HepG2 (cell line): ENCODE data around the gene PGC. TPM values are rescaled to one million over a fixed set of nuclear protein-coding genes. Genes with fewer than 3 reads are reported as not detected.
A peak's percentile ranks its signal among the peaks of the same experiment; 100 is the strongest.

Experiments used
- ARHGAP35 ChIP-seq: sonication (generic); formaldehyde crosslinking; IDR thresholded peaks from 2 replicates; pipeline ENCODE4 v1.9.0; 2022; ENCODE audit warnings: mild to moderate bottlenecking, inconsistent platforms, moderate library complexity, missing genetic modification reagents, borderline replicate concordance
- CAMTA2 ChIP-seq: sonication (generic); formaldehyde crosslinking; IDR thresholded peaks from 2 replicates; pipeline ENCODE4 v1.4.0; 2020; ENCODE audit warnings: mild to moderate bottlenecking, missing genetic modification reagents, borderline replicate concordance
- ERF ChIP-seq: IDR thresholded peaks from 2 replicates; pipeline ENCODE4 v1.6.1; 2018; ENCODE audit warnings: missing biosample characterization, missing genetic modification reagents
- GZF1 ChIP-seq: sonication (generic); formaldehyde crosslinking; IDR thresholded peaks from 2 replicates; pipeline ENCODE4 v1.5.1; 2020; ENCODE audit warnings: mild to moderate bottlenecking, missing genetic modification reagents
- HOXA3 ChIP-seq: sonication (generic); formaldehyde crosslinking; IDR thresholded peaks from 2 replicates; pipeline ENCODE4 v1.5.0; 2020; ENCODE audit warnings: missing genetic modification reagents
- KDM2A ChIP-seq: sonication (generic); formaldehyde crosslinking; IDR thresholded peaks from 2 replicates; pipeline ENCODE4 v1.4.0; 2020; ENCODE audit warnings: low read depth, missing genetic modification reagents, borderline replicate concordance
- SP4 ChIP-seq: sonication (generic); formaldehyde crosslinking; IDR thresholded peaks from 2 replicates; pipeline ENCODE4 v1.8.1; 2023; ENCODE audit warnings: mild to moderate bottlenecking, missing genetic modification reagents
- TCF12 ChIP-seq, 2 experiments: fragments of 450-650 bp in 1 of 2; sonication (generic) in 1 of 2; formaldehyde crosslinking in 1 of 2; IDR thresholded peaks; 2 replicates each; pipeline versions ENCODE4 v1.6.1 to v1.8.0; 2017 to 2022; ENCODE audit warnings: antibody characterized with exemption in 1 of 2, mild to moderate bottlenecking in 1 of 2, missing genetic modification reagents in 1 of 2, moderate library complexity in 1 of 2
- ZNF17 ChIP-seq: sonication (generic); formaldehyde crosslinking; IDR thresholded peaks from 2 replicates; pipeline ENCODE4 v1.5.0; 2020; ENCODE audit warnings: mild to moderate bottlenecking, missing genetic modification reagents
- ZNF20 ChIP-seq: sonication (generic); formaldehyde crosslinking; IDR thresholded peaks from 2 replicates; pipeline ENCODE4 v1.4.0; 2020; ENCODE audit warnings: mild to moderate bottlenecking, moderate library complexity, missing genetic modification reagents
- ZNF253 ChIP-seq: sonication (generic); formaldehyde crosslinking; IDR thresholded peaks from 2 replicates; pipeline ENCODE4 v1.8.0; 2022; ENCODE audit warnings: mild to moderate bottlenecking, missing genetic modification reagents, borderline replicate concordance
- ZNF383 ChIP-seq: sonication (generic); formaldehyde crosslinking; IDR thresholded peaks from 2 replicates; pipeline ENCODE4 v1.4.0; 2020; ENCODE audit warnings: missing genetic modification reagents, mild to moderate bottlenecking, borderline replicate concordance
- ZNF615 ChIP-seq: sonication (generic); formaldehyde crosslinking; IDR thresholded peaks from 2 replicates; pipeline ENCODE4 v1.5.0; 2020; ENCODE audit warnings: mild to moderate bottlenecking, missing genetic modification reagents, borderline replicate concordance
- polyA plus RNA-seq, 8 experiments: library from polyadenylated mRNA; depleted of rRNA in 3 of 8; stranded (reverse) in 7 of 8; unstranded in 1 of 8; fragments of >200 nt; fragmentation: Illumina TruSeq in 4 of 8; extraction: Trizol in 4 of 8; gene quantifications; 2 replicates each; pipeline versions ENCODE4 v1.2.1 to v1.2.3, GENCODE V29; 2011 to 2016; ENCODE audit warnings: low read depth in 4 of 8, missing spikeins in 1 of 8, mixed read lengths in 1 of 8; ENCODE audit not compliant: insufficient read depth in 1 of 8
- total RNA-seq, 5 experiments: library from RNA; depleted of rRNA; stranded (reverse); fragments of >200 nt; fragmentation: Illumina TruSeq; extraction: Trizol; gene quantifications; 2 replicates each; pipeline ENCODE4 v1.2.3, GENCODE V29; 2016; ENCODE audit warnings: low read depth in 1 of 5
- TF ChIP-seq, protein P1 (sequence below): sonication (generic); formaldehyde crosslinking; IDR thresholded peaks from 2 replicates; pipeline ENCODE4 v1.4.0; 2020; ENCODE audit warnings: missing genetic modification reagents
- TF ChIP-seq, protein P2 (sequence below): IDR thresholded peaks from 2 replicates; pipeline ENCODE4 v1.6.1; 2016; ENCODE audit warnings: mild to moderate bottlenecking
- TF ChIP-seq, protein P3 (sequence below): sonication (generic); formaldehyde crosslinking; IDR thresholded peaks from 2 replicates; pipeline ENCODE4 v1.4.0; 2020; ENCODE audit warnings: mild to moderate bottlenecking, missing genetic modification reagents
- TF ChIP-seq, protein P4 (sequence below): sonication (generic); formaldehyde crosslinking; IDR thresholded peaks from 2 replicates; pipeline ENCODE4 v1.8.0; 2022; ENCODE audit warnings: mild to moderate bottlenecking, missing genetic modification reagents

Gene PGC
- total and polyA plus RNA-seq, 2 of the 13 experiments (the other 11 are each of a cell fraction or from before 2014, with no cell fraction given), result 426 to 502 TPM

DNA sequence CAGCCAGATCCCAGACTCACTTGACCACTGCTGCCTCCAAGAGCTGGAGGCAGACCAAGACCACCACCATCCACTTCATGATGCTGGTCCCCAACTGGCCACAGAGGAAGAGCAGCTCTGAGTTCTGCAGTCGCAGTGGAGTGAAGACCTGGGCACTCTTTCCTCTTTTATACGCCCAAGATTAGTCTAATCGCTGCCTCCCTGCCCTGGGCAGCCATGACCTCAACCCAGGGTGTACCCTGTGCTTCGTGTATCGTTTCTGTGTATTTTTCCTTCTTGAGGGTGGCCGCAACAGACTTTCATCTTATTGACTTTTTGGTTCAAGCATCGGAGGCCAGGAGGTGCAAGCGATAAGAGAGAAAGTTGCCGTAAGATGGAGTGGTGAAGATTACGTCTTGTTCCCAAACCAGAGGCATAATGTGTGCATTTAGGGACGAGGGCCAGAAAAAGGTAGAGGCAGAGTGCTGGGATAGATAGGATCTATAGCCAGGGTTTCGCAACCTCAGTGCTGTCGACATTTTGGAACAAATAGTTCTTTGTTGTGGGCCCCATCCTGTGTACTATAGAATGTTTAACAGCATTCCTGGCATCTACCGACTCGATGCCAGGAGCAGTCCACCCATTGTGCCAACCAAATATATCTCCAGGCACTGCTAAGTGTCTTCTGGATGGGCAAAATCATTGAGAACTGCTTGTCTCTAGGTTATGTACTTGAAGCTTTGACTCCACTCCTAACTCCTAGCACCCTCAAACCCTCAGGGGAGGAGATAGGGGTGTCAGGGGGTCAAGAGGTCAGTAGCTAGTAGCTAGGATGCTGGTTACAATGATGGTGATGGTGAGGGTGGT lies at the start of gene PGC (continued):
- TF ChIP-seq, protein P1, sequence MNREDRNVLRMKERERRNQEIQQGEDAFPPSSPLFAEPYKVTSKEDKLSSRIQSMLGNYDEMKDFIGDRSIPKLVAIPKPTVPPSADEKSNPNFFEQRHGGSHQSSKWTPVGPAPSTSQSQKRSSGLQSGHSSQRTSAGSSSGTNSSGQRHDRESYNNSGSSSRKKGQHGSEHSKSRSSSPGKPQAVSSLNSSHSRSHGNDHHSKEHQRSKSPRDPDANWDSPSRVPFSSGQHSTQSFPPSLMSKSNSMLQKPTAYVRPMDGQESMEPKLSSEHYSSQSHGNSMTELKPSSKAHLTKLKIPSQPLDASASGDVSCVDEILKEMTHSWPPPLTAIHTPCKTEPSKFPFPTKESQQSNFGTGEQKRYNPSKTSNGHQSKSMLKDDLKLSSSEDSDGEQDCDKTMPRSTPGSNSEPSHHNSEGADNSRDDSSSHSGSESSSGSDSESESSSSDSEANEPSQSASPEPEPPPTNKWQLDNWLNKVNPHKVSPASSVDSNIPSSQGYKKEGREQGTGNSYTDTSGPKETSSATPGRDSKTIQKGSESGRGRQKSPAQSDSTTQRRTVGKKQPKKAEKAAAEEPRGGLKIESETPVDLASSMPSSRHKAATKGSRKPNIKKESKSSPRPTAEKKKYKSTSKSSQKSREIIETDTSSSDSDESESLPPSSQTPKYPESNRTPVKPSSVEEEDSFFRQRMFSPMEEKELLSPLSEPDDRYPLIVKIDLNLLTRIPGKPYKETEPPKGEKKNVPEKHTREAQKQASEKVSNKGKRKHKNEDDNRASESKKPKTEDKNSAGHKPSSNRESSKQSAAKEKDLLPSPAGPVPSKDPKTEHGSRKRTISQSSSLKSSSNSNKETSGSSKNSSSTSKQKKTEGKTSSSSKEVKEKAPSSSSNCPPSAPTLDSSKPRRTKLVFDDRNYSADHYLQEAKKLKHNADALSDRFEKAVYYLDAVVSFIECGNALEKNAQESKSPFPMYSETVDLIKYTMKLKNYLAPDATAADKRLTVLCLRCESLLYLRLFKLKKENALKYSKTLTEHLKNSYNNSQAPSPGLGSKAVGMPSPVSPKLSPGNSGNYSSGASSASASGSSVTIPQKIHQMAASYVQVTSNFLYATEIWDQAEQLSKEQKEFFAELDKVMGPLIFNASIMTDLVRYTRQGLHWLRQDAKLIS (CRISPR knock-in tag), result peak; percentile 82
- TF ChIP-seq HOXA3 (CRISPR knock-in tag) (peak; percentile 93), CAMTA2 (CRISPR knock-in tag) (no peak), TCF12 (IDR thresholded peaks at IDR 0.05) (no peak), TCF12 (CRISPR knock-in tag; IDR thresholded peaks at IDR 0.05) (0 out of 2 replicates have a peak, but pooled peaks have one; percentile 66), SP4 (CRISPR knock-in tag) (peak; percentile 33), ZNF615 (CRISPR knock-in tag) (0 out of 2 replicates have a peak, but pooled peaks have one; percentile 11), ZNF17 (CRISPR knock-in tag) (no peak), GZF1 (CRISPR knock-in tag) (no peak), ZNF383 (CRISPR knock-in tag) (no peak), ERF (peak; percentile 38), ARHGAP35 (CRISPR knock-in tag) (no peak), ZNF20 (CRISPR knock-in tag) (no peak), ZNF253 (CRISPR knock-in tag) (no peak), KDM2A (peak; percentile 55; the same call in 1 of the 2 replicates)
- TF ChIP-seq, protein P2, sequence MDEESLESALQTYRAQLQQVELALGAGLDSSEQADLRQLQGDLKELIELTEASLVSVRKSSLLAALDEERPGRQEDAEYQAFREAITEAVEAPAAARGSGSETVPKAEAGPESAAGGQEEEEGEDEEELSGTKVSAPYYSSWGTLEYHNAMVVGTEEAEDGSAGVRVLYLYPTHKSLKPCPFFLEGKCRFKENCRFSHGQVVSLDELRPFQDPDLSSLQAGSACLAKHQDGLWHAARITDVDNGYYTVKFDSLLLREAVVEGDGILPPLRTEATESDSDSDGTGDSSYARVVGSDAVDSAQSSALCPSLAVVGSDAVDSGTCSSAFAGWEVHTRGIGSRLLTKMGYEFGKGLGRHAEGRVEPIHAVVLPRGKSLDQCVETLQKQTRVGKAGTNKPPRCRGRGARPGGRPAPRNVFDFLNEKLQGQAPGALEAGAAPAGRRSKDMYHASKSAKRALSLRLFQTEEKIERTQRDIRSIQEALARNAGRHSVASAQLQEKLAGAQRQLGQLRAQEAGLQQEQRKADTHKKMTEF (CRISPR knock-in tag), result peak; percentile 95
- TF ChIP-seq, protein P3, sequence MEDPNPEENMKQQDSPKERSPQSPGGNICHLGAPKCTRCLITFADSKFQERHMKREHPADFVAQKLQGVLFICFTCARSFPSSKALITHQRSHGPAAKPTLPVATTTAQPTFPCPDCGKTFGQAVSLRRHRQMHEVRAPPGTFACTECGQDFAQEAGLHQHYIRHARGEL (CRISPR knock-in tag), result no peak
- TF ChIP-seq, protein P4, sequence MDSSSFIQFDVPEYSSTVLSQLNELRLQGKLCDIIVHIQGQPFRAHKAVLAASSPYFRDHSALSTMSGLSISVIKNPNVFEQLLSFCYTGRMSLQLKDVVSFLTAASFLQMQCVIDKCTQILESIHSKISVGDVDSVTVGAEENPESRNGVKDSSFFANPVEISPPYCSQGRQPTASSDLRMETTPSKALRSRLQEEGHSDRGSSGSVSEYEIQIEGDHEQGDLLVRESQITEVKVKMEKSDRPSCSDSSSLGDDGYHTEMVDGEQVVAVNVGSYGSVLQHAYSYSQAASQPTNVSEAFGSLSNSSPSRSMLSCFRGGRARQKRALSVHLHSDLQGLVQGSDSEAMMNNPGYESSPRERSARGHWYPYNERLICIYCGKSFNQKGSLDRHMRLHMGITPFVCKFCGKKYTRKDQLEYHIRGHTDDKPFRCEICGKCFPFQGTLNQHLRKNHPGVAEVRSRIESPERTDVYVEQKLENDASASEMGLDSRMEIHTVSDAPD, result peak; percentile 98
